ENCODE results near the gene NUP98.
"Not testable (repeated sequence)": the region's sequence is repeated elsewhere in the genome, so short reads cannot be mapped to it uniquely, and the experiment has no call there.

The NUP98 gene

DNA sequence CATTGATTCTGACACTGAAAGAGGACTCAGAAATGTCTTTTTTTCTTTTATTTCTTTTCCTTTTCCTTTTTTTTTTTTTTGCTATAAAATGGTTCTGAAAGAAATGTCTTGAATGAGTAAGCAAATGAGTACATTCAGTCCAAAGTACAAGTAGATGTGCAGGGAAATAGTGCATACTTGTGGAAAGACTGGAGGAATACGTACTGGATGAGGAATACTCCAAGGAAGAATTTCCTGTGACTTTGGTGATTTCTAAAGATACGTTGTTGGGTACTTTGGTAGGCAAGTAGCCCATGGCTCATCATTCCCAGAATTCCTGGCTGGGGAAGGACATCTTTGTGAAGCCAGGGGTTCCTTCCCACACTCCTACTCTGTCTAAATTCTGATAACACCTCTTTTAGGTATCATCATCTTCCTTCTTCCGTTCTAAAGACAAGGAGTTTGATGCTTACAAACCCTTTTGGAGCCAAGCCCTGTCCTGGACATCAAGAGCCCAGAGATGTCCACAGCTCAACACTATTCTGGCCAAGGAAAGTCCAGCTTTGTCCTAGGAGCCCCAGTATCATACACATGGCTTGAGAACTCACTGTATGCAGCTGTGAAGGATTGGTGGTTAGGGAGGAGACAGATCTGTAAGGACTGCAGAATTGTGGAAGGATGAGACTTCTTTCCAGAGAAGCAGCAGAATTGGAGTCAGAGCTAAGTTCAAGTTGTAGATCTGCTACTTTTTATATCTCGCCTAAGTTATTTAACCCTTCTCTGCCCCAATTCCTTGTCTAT is 4.8 kb upstream of the NUP98 start:
- DNase-seq (ENCODE audit: extremely low read depth in 1 of 2, low read depth in 1 of 2) = no peak

DNA sequence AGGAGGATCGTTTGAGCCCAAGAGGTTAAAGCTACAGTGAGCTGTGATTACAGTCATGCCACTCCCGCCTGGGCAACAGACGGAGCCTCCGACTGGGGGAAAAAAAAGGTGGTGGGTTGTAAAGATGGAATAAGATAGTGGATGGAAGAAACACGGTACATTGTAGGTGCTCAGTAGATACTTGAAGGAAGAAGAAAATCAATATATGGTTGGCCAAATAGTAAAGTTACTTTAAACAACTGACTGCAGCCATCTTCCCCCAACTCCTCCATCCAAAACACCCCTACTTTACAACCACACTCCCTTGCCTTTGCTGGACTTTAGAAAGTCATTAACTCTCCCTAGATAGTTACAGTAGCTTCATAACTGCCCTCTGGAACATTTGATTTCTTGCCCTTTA is 2.5 kb upstream of the NUP98 start:
- no peak for DNase-seq (ENCODE audit: extremely low read depth in 1 of 2, low read depth in 1 of 2)

DNA sequence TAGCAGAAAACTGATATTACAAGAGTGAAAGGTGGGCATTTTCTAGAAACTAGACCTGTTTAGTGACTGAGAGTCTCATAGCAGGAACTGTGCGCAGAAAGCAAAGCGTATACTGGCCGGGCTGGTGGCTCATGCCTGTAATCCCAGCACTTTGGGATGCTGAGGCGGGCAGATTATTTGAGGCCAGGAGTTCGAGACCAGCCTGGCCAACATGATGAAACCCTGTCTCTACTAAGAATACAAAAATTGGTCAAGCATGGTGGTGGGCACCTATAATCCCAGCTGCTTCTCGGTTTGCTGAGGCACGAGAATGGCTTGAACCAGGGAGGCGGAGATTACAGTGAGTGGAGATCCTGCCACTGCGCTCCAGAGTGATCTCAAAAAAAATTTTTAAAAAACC is 1.8 kb upstream of the NUP98 start:
- no peak for DNase-seq (ENCODE audit: extremely low read depth in 1 of 2, low read depth in 1 of 2)

DNA sequence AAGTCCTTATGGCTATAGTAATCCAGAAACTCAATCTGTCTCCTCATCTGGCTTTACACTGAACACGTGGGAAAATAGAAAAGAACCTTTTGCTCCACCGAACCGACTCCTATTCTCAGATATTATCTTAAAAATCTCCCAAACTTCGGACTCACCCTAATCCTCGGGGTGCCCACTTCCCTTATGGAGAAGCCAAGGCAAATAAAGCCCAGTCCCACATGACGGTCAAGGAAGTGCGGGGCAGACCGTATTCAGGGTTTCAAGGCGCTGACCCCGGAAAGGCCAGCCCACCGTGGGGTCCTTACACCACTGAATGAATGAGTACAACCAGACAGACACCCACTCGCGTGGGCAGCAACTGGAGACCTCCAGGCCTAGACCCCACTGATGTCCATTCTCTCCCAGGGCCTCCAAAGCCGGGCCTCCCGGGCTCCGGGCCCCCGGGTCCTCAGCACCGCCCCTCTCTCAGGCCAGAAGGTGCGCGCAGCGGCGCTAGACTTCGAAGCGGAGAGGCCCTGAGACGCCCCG is 489 bp downstream of the NUP98 start:
- no peak for DNase-seq (ENCODE audit: extremely low read depth in 1 of 2, low read depth in 1 of 2)

DNA sequence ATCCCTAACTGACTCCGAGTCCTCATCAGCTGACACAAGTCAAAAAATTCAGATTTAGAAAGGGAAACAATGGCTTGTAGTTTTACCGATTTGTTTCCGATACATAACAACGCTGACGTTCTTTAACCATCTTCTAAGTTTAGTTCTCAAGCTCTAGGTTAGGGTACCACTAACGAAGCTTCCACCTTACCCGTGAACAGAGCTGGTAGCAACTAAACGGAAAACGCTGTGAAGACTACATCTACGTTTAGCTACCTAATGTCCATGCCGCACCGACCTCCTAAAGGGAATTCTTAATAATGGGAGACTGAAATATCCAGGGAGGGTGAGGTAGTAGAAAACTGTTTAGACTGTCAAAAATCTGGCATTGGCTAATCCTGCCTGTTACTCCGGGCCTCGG is 1.0 kb downstream of the NUP98 start:
- DNase-seq (ENCODE audit: extremely low read depth in 1 of 2, low read depth in 1 of 2) = no peak

DNA sequence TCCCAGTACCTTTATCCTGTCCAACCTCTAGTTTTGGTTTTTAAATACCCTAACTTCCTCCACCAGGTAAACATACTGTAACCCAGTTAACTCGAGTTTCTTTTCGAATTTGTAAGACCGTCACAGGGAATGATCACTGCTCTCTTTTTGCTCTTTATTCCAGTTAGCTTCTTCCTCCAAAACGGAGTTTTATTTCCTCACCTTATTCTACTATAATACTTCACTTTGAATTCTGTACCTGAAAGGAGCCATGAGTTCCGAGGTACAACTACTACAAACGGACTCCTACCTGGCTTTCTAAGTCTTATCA is 1.4 kb downstream of the NUP98 start:
- no peak for DNase-seq (ENCODE audit: extremely low read depth in 1 of 2, low read depth in 1 of 2)

DNA sequence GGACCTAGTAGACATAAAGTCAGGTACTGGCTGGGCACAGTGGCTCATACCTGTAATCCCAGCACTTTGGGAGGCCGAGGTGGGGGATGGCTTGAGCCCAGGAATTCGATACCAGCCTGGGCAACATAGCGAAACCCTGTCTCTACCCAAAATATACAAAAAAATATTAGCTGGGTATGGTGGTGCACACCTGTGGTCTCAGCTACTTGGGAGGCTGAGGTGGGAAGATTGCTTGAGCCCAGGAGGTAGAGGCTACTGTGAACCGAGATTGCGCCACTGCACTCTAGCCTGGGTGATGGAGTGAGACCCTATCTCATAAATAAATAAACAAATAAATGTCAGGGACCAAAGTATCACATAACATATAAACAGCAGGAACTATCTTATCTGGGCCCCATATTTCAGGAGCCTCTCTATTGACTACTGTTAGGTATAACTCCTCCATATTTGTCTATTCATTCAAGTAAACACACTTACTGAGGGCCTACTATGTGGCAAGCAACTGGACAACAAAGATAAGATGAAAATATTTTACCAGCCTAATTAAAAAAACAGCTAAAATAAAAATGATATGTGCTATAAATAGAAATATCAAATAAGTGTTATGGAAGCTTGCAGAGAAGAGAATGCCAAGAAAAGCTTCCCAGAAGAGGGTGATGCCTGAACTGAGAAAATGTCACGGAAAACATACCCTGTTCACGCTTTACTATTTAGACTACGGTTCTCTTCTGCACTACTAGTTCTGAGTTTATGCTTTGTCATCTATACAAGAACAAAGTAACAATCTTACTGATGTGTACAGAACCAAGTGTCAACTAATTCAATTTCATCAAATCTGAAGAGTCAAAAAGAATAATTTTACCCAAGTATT is 2.0 kb downstream of the NUP98 start:
- no peak for DNase-seq (ENCODE audit: extremely low read depth in 1 of 2, low read depth in 1 of 2)

DNA sequence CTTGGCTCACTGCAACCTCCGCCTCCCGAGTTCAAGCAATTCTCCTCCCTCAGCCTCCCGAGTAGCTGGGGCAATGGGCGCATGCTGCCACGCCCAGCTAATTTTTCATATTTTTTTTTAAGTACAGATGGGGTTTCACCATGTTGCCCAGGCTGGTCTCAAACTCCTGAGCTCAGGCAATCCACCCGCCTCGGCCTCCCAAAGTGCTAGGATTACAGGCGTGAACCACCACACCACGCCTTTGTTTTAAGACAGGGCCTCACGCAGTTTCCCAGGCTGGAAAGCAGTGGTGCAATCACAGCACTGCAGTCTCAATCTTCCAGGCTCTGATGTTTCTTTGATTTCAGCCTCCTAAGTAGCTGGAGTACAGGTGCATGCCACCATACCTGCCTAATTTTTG is 3.0 kb downstream of the NUP98 start:
- DNase-seq (ENCODE audit: extremely low read depth in 1 of 2, low read depth in 1 of 2) = not testable (repeated sequence)

DNA sequence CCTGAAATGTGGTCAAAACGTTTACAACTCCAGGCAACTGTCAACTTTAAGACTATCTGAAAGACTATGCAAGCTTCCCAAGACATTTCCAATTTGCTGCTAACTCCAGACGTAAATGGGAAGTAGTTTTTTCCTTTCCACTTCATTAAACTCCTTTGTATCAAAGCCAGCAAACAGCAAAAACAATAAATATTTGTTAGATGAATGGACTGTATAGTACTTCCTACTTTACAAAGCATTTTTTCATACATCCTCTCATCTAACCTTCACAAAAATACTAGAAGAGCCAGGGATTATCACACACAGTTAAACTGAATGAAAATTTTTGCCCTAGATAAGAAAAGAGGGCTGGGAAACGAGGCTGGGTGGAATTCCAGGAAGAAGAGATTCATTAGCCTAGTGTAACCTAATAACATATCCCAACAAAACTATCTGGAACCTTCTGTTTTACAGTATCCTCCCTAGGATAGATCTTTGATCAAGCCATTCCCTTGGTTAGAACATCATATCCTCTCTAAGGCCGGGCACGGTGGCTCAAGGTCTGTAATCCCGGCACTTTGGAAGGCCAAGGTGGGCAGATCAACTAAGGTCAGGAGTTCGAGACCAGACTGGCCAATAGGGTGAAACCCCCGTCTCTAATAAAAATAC is 10.4 kb downstream of the NUP98 start:
- DNase-seq (ENCODE audit: extremely low read depth in 1 of 2, low read depth in 1 of 2) = no peak

DNA sequence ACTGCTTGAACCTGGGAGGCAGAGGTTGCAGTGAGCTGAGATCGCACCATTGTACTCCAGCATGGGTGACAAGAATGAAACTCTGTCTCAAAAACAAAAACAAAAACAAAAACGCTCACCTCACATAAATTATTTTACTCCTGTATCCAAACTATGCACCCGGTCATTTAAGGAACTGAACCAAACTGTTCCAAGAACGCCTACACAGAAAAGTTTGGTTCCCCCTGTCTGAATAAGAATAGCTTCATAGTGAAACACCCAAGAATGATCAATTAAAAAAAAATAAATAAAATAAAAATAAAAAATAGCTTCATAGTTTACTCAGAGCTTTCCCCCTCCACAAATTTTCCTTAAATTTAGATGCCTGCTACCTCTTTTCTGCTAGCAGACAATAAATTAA is 13.7 kb downstream of the NUP98 start:
- no peak for DNase-seq (ENCODE audit: extremely low read depth in 1 of 2, low read depth in 1 of 2)

DNA sequence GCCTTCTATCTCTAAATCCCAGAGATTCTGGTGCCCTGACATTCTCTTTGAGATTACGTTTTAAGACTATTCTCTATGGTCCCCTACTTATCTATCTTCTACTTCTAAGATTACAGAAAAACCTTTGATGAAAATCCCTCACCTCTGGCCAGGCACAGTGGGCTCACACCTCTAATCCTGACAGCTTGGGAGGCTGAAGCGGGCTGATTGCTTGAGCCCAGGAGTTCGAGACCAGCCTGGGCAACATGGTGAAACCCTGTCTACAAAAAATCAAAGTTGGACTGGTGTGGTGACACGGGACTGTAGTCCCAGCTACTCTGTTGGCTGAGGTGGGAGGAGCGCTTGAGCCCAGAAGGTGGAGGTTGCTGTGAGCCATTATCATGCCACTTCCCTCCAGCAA is 14.4 kb downstream of the NUP98 start:
- DNase-seq (ENCODE audit: extremely low read depth in 1 of 2, low read depth in 1 of 2) = no peak

DNA sequence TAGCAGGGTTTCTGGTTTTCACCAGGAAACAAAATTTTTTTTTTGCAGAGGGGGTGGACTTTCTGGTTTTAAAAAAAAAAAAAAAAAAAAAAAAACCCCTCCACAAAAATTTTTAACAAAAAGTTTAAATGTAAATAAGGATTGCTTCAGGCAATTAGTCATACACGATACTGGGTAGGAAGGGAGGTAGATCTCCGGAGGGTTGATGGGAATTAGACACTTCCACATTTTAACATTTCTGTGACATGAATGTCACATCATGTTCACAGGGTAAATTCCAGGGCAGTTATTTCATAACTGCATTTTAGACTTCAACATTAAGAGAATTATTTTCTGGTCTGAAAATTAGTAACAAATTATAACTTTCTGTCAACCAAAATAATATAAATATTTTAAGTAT is 15.9 kb downstream of the NUP98 start:
- DNase-seq (ENCODE audit: extremely low read depth in 1 of 2, low read depth in 1 of 2) = no peak

DNA sequence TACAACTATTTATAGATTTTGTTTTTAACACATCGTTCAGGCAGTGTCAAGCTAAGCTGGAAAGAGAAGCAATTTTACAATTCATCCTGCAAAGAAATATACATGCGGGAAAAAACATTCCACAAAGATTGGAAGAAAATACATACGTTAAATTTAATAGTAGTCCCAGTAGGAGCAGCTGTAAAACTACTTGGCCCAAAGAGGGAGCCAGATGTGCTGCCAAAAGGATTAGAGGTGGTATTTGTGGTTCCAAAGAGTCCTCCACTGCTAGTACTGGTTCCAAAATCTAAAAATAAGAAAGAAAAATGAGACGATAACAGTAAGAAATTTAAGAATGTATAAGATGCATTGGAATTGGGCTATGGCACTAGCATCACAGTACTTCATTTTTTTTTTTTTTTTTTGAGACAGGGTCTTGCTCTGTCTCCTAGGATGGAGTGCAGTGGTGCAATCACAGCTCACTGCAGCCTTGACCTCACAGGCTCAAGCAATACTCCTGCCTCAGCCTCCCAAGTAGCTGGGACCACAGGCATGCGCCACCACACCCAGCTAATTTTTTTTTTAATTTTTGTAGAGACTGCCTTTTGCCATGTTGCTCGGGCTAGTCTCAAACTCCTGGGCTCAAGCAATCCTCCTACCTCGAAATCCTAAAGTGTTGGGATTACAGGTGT is 21.5 kb downstream of the NUP98 start:
- no peak for DNase-seq (ENCODE audit: extremely low read depth in 1 of 2, low read depth in 1 of 2)

DNA sequence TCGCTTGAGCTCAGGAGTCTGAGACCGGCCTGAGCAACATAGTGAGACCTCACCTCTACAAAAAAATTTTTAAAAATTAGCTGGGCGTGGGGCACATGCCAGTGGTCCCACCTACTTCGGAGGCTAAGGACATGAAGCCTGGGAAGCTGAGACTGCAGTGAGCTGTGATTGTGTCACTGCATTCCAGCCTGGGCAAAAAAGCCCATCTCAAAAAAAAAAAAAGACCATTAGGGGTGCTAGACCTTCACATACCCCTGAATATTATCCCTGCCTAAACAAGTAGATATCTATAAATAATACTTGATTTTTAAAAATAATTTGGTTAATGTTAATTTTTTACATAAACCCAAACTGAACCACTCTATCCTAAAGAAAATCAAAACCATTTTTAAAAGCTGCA is 24.2 kb downstream of the NUP98 start:
- no peak for DNase-seq (ENCODE audit: extremely low read depth in 1 of 2, low read depth in 1 of 2)

DNA sequence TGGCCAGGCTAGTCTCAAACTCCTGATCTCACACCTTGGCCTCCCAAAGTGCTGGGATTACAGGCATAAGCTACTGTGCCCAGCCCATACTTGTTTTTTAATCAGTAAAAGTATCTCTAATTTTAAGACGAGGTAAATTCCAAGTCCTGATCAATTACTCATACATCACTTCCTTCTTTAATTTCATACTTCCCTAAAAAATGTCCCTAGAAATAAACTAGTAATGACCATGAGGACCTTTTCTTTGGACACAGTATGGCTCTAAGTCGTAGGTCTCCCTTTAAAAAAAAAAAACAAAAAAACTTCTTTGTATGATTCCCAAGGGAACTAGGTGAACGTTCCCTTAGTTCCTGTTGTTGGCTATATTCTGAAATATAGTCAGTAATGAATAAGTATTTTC is 29.8 kb downstream of the NUP98 start:
- DNase-seq (ENCODE audit: extremely low read depth in 1 of 2, low read depth in 1 of 2) = no peak

DNA sequence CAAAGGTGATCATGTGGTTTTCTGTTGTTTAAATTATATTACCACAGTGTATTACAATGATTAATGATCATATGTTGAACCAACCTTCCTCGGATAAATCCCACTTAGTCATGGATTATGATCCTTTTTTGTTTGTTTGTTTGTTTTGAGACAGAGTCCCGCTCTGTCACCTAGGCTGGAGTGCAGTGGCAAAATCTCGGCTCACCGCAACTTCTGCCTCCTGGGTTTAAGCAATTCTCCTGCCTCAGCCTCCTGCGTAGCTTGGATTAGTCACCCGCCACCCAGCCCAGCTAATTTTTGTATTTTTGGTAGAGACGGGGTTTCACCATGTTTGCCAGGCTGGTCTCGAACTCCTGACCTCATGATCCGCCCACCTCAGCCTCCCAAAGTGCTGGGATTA is 30.5 kb downstream of the NUP98 start:
- DNase-seq (ENCODE audit: extremely low read depth in 1 of 2, low read depth in 1 of 2) = not testable (repeated sequence)

DNA sequence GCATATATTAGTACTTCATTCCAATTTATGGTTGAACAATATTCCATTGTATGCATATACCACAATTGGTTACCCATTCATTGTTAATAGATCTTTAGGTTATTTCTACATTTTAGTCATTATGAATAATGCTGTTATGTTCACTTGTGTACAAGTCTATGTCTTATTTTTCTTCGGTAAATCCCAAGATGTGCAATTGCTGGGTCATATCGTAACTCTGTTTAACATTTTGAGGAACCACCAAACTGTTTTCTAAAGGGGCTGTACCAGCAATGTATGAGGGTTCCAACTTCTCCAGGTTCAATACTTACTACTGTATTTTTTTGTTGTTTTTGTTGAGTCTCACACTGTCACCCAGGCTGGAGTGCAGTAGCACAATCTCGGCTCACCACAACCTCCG is 33.1 kb downstream of the NUP98 start:
- DNase-seq (ENCODE audit: extremely low read depth in 1 of 2, low read depth in 1 of 2) = no peak

DNA sequence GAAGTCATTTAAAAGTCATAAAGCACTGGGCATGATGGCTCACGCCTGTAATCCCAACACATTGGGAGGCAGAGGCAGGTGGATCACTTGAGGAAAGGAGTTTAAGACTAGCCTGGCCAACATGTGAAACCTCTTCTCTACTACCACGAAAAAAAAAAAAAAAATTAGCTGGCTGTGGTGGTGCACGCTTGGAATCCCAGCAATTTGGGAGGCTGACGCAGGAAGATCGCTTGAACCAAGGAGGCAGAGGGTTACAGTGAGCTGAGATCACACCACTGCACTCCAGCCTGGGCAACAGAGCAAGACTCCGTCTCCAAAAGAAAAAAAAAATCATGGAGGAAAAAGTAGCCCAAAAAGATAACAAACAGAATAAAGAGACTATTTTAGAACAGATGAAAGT is 42.2 kb downstream of the NUP98 start:
- no peak for DNase-seq (ENCODE audit: extremely low read depth in 1 of 2, low read depth in 1 of 2)

DNA sequence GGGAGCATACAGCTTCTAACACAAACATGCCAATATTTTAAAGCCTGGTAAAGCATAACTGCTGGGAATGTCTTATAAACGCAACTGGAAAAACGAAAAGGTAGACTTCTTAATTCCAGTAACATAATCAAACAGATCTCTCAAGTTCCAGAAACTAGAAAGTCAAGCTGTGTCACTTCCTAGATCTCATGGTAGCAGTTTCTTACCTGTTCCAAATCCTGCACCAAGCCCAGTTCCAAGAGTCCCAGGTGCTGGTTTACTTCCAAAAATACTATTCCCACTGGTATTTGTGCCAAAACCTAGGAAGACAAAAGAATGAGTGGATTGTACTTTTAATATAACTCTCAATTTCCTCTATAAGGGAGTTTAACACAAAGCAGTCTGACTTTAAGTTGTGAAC is 44.2 kb downstream of the NUP98 start:
- DNase-seq (ENCODE audit: extremely low read depth in 1 of 2, low read depth in 1 of 2) = no peak

DNA sequence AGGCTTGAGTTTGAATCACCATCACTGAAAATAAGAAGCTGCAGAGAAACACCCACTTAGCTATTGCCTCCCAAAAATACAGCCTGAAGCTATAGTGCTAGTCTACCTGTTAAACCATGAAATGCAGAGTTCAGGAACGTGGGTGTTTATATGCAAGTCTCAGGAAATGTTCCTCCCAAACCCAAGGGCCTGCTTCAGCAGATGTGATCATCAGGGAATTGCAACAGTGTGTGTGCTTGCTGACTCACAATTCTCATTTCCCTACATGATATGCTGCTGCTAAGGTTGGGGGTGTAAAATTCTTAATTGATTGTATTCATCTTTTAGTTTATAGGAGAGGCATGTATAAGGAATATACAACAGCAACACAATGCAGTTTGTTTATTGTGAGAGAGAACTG is 49.6 kb downstream of the NUP98 start:
- no peak for DNase-seq (ENCODE audit: extremely low read depth in 1 of 2, low read depth in 1 of 2)

DNA sequence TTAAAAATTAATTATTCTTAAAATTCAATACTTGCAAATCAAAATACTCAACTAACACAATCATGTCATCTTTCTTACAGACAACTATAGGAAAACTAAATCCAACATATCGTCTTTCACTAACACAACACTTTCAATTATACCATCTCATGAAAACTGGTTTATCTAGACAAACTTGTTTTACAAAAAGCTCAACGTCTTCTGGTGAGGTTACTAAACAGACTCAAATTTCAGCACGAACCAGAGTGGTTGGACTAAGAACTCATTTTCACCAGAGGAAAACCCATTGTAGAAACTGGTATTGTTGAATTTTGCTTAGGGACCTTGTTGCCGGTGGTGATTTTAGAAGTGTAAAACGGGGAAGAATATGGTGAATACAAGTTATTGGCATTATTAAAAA is 52.2 kb downstream of the NUP98 start:
- no peak for DNase-seq (ENCODE audit: extremely low read depth in 1 of 2, low read depth in 1 of 2)

Data from stimulated activated CD8-positive, alpha-beta memory T cell treated with anti-CD3 and anti-CD28 coated beads, Interleukin-7, amount 100 ng/mL, for 48 hours (primary cell).